ENCODE results near the gene LASP1NB.
"Not testable (repeated sequence)": the region's sequence is repeated elsewhere in the genome, so short reads cannot be mapped to it uniquely, and the experiment has no call there.

Gene LASP1NB

GRCh38 chr17:38918916-38919315 is 6.5 kb upstream of the LASP1NB start:
- no peak for DNase-seq

- DNase-seq, result no peak
These were observed 5.9 kb upstream of the LASP1NB start for GRCh38 chr17:38919316-38920078.

DNA sequence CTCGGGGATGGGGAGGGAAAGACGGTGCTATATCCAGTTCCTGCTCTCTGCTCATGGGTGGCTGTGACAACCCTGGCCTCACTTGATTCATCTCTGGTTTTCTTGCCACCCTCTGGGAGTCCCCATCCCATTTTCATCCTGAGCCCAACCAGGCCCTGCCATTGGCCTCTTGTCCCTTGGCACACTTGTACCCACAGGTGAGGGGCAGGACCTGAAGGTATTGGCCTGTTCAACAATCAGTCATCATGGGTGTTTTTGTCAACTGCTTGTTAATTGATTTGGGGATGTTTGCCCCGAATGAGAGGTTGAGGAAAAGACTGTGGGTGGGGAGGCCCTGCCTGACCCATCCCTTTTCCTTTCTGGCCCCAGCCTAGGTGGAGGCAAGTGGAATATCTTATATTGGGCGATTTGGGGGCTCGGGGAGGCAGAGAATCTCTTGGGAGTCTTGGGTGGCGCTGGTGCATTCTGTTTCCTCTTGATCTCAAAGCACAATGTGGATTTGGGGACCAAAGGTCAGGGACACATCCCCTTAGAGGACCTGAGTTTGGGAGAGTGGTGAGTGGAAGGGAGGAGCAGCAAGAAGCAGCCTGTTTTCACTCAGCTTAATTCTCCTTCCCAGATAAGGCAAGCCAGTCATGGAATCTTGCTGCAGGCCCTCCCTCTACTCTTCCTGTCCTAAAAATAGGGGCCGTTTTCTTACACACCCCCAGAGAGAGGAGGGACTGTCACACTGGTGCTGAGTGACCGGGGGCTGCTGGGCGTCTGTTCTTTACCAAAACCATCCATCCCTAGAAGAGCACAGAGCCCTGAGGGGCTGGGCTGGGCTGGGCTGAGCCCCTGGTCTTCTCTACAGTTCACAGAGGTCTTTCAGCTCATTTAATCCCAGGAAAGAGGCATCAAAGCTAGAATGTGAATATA is 4.8 kb upstream of the LASP1NB start:
- no peak for DNase-seq

- DNase-seq, result no peak
These were observed 3.5 kb upstream of the LASP1NB start for GRCh38 chr17:38921756-38922411.

DNA sequence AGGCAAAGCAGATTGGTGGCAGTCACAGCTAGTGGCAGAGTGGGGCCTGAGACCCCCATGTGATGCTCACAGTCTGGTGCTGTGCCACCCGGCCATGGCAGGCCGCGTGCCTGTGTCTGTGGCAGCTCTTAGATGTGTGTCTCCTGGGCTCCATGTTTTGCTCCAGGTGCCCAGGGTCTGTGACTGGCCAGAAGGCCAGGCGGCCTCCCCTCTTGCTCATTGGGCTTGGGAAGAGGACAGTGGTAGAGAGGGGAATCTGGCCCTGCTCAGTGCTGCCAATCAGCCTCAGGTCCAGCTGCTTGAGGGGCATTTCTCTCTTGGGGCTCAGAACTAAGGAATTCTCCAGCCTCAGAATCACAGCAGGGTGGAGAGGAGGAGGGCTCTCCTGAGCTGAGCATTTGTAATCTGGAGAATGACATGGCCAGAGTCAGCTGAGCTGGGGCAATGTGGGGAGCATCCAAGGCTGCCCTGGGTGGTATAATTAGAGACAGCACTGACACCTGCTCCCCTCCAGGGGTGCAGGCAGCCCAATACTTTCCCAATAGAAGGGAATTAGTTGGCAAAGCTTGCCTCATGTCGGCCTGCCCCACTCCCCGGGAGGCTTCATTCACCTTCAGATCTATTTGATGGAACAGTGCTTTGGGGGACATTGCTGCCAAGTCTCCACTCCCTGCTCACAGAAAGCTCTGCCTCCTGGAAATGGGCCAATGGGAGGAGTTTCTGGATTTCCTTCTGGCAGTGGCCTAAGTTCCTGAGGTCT is 2.7 kb upstream of the LASP1NB start:
- no peak for DNase-seq

- no peak for DNase-seq
These were observed 1.1 kb downstream of the LASP1NB start for GRCh38 chr17:38926293-38927070.

- DNase-seq, result not testable (repeated sequence)
These were observed 5.4 kb downstream of the LASP1NB start for GRCh38 chr17:38930782-38931181.

DNA sequence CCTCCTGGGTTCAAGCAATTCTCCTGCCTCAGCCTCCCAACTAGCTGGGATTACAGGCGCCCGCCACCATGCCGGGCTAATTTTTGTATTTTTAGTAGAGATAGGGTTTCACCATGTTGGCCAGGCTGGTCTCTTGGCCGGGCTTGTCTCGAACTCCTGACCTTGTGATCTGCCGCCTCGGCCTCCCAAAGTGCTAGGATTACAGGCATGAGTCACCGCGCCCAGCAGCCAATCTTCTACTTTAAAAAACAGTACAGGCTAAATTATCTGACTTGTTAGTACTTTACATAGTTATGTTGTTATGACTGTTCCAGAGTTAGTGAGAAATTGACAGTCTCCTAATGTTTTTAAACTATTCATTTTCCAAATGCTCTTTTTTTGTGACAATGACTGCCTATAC is 8.5 kb downstream of the LASP1NB start:
- not testable (repeated sequence) for DNase-seq

GRCh38 chr17:38939987-38940386 is 14.6 kb downstream of the LASP1NB start:
- no peak for DNase-seq

- no peak for DNase-seq
These were observed 15.0 kb downstream of the LASP1NB start for GRCh38 chr17:38940404-38940803.

DNA sequence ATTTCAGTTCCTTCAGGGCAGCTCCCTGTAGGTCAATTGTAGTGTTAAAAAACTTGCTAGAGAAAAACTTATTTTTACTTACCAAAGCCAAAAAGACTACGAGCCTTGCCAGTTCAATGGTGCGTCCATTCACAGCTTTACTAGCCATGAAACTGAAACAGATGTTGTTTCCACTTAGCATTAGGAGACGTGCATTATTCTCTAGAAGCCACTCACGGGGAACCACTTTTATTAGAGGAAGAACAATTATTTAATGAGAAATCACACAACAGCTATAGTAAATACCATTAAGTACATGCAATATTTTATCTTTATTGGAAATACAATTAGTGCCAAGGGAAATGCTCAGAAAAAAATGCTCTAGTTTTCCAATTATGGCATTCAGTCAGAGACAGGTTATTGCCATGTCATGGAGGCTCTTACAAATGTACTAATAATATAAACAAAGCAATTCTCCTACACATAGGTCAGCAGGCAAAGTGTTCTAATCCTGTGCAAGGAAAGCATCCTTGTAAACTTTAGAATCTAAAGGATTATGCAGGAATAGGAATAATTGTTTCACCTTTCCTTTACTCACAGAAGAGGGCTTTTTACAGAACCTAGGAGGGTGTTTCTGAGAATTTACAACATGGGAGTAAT is 17.4 kb downstream of the LASP1NB start:
- DNase-seq, result no peak

DNA sequence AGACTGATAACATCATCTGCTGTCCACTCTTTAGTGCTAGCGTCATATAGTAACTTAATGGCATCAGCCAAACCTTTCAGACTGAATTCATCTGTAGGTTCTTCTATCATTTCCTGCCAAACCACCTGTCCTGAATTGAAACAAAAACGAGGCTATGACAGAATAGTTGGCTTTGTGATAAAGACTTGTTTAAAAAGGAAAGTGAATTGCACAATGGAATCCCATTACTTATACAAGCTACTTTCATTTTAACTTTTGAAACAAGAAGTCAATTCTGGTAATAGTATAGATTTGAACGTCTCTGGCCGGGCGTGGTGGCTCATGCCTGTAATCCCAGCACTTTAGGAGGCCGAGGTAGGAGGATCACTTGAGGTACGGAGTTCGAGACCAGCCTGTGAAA is 18.2 kb downstream of the LASP1NB start:
- no peak for DNase-seq

- no peak for DNase-seq
These were observed 21.8 kb downstream of the LASP1NB start for GRCh38 chr17:38947189-38947588.

- not testable (repeated sequence) for DNase-seq
These were observed 28.4 kb downstream of the LASP1NB start for GRCh38 chr17:38953800-38954199.

- DNase-seq, result no peak
These were observed 32.9 kb downstream of the LASP1NB start for GRCh38 chr17:38958326-38958725.

DNA sequence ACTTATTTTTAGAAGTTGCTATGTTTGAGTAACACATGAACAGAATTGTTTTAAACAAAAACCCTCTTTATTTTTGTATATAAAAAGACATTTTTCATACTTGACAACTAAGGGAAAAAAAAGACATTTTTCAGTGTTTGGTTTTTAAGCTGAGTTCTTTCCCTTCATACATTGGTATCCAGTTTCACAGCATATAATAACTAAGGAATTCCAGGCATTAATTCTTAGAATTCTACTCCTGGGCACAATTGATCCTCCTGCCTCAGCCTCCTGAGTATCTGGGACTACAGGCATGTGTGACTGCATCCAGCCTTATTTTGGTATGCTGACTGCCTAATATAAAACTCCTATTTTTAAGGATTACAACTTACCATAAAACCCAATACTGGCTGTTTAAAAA is 33.3 kb downstream of the LASP1NB start:
- DNase-seq, result no peak

DNA sequence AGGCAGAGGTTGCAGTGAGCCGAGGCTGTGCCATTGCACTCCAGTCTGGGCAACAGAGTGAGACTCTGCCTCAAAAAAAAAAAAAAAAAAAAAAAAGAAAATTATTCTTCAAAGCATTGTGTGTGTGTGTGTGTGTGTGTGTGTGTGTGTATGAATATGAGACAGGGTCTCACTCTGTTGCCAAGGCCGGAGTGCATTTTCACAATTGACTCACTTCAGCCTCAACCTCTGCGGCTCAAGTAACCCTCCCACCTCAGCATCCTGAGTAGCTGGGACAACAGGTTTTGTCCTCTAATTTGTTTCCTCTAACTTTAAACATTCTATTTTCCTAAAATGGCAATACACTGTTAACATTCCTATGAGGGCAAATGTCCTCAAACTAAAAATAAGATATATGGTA is 34.1 kb downstream of the LASP1NB start:
- no peak for DNase-seq

- DNase-seq, result no peak
These were observed 35.0 kb downstream of the LASP1NB start for GRCh38 chr17:38960402-38960801.

- no peak for DNase-seq
These were observed 36.0 kb downstream of the LASP1NB start for GRCh38 chr17:38961413-38961812.

- DNase-seq, result peak; percentile 40 to 74 (median 54)
These were observed 41.9 kb downstream of the LASP1NB start, which contains the start of gene FBXO47 for GRCh38 chr17:38967290-38967738. FBXO47 (minus strand) TSS chr17:38967403; CDS start chr17:38963025, 4,378 bp downstream.

DNA sequence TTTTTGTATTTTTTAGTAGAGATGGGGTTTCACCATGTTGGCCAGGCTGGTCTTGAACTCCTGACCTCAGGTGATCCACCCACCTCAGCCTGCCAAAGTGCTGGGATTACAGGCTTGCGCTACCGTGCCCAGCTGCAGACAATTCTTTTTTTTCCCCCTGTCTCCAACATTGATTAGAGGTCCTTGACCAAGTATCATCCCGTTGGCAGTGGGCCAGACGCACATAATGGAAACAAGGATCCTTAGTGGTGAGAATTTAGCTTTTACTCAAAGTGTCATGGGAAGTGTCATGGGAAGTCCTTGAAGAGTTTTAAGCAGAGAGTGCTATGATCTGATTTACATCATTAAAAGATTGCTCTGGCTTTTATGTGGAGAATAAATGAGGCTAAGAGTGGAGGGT is 43.9 kb downstream of the LASP1NB start:
- no peak for DNase-seq
